RWPE1 (cell line): ENCODE data around the gene GATA5.

Source experiments
- CTCF ChIA-PET: fragments of 350-600 bp; sonication (Branson Sonifier 250); formaldehyde crosslinking; extraction: SDS; loops from one replicate; lab custom pipeline; 2021; lab: Yijun Ruan, JAX
- POLR2A ChIA-PET: fragments of 400-600 bp; formaldehyde crosslinking; extraction: SDS; loops from one replicate; lab custom pipeline; 2020; ENCODE audit warnings: antibody characterized with exemption; ENCODE audit not compliant: low non-redundant PET; lab: Yijun Ruan, JAX
- DNase-seq: peaks from one replicate; pipeline ENCODE4 v3.0.0; 2012; ENCODE audit warnings: low spot score
- H3K27ac ChIP-seq: fragments of 450-650 bp; 2 replicates; pipeline ENCODE4 v1.5.1; 2017
- TF ChIP-seq, protein P1 (sequence below): fragments of 450-650 bp; conservative IDR thresholded peaks from 2 replicates; pipeline ENCODE4 v1.5.1; 2017; ENCODE audit warnings: low read depth, mild to moderate bottlenecking

GATA5 gene

DNA sequence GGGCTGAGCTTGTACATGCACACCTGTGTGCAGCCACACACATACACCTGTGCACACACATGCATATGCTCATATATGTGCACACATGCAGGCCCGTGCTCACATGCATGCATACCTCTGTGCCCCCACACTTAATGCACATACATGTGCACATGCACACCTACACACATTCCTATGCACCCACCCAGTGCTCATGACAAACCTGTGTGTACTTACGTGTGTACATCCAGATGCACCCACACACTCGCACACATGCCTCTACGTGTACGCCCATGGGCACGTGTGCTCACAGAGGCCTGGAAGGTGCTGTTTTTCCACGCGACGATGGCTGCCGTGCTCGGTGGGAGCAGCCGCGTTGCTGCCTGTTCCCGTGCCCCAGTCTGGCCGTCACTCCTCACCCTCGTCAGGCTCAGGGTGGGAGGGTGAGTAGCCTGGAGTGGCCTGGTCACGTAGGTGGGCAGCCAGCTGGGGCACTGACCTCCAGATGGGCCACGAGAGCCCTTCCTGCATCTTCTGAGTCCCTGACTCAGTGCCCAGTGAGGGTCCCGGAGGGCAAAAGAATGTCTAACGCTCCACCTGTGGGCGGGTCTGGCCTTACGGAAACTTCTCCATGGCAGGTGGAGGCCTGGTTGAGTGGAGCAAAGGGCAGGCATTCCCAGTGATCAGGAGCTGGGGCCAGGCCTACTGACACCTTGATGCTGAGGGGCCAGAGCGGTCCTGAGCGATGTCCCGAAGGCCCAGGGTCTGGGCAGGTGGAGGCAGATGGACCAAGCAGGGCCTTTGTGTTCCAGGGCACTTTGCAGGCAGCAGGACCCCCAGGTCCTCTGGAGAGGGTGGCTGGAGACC, 8.0 kb upstream of the GATA5 start:
- ChIA-PET POLR2A (no interaction called here), CTCF (interaction anchor here (0.6 to 0.7 kb wide), 3 partner anchors 18 to 397 kb away, joined by 3 to 5 read pairs (median 3); no protein-coding TSS in a partner anchor)
- H3K27ac ChIP-seq, result no peak overlapping the region
- DNase-seq, result no peak
- TF ChIP-seq, protein P1, sequence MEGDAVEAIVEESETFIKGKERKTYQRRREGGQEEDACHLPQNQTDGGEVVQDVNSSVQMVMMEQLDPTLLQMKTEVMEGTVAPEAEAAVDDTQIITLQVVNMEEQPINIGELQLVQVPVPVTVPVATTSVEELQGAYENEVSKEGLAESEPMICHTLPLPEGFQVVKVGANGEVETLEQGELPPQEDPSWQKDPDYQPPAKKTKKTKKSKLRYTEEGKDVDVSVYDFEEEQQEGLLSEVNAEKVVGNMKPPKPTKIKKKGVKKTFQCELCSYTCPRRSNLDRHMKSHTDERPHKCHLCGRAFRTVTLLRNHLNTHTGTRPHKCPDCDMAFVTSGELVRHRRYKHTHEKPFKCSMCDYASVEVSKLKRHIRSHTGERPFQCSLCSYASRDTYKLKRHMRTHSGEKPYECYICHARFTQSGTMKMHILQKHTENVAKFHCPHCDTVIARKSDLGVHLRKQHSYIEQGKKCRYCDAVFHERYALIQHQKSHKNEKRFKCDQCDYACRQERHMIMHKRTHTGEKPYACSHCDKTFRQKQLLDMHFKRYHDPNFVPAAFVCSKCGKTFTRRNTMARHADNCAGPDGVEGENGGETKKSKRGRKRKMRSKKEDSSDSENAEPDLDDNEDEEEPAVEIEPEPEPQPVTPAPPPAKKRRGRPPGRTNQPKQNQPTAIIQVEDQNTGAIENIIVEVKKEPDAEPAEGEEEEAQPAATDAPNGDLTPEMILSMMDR, result no peak

DNA sequence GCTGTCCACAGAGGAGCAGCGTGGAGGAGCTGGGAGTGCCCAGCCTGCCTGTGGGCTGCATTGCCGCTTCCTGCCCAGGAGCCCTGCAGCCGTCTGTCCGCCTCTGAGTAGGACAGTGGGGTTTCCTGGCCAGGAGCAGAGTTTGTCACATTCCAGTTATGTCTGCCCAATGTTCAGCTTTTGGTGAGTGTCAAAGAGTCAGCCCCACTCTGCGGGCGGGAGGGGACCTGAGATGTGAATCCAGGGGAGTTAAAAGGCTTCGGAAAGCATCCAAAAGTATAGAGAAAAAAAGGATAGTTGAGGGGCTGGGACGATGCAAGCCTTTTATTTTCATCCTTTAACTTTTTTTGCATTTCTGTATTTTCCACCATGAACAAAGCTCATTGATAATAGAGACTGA, 7.2 kb upstream of the GATA5 start:
- no peak overlapping the region for H3K27ac ChIP-seq
- TF ChIP-seq, protein P1, result no peak
- ChIA-PET CTCF (interaction anchor here (0.6 to 1.9 kb wide), 4 partner anchors 17 to 396 kb away, joined by 3 to 5 read pairs (median 3); no protein-coding TSS in a partner anchor), POLR2A (no interaction called here)
- DNase-seq, result no peak

DNA sequence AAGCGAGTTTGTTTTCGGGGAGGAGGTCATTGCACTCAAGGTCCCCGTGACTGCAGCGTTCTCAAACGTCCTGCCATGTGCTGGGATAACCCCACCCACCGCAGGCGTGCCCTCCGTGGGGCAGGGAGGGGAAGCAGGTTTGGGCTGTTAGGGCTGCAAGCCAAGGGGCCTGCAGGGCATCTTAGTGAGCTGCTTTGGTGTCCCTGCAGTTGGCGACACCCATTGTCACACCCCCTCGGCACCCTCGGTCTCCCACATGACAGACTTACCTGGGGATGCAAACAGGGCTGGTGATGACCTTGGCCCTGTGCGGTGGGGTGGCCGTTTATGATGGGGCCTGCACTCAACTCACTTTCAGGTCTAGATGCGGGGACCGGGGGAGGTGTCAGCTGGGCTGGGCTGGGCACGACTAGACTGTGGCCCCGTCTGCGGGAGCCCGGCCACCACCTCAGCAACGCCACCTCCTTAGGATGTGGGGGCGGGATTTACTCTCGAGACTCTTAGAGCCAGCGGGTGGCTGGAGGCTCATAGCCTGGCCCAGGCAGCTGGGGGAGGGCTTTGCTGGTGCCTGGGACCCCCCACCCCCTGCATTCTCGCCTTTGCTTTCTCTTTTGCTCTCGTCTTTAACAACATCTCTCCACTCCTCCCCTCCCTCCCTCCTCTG, 6.5 kb upstream of the GATA5 start:
- CTCF ChIA-PET, result interaction anchor here (0.8 to 1.9 kb wide), 4 partner anchors 10 to 72 kb away, joined by 3 to 7 read pairs (median 4); no protein-coding TSS in a partner anchor

DNA sequence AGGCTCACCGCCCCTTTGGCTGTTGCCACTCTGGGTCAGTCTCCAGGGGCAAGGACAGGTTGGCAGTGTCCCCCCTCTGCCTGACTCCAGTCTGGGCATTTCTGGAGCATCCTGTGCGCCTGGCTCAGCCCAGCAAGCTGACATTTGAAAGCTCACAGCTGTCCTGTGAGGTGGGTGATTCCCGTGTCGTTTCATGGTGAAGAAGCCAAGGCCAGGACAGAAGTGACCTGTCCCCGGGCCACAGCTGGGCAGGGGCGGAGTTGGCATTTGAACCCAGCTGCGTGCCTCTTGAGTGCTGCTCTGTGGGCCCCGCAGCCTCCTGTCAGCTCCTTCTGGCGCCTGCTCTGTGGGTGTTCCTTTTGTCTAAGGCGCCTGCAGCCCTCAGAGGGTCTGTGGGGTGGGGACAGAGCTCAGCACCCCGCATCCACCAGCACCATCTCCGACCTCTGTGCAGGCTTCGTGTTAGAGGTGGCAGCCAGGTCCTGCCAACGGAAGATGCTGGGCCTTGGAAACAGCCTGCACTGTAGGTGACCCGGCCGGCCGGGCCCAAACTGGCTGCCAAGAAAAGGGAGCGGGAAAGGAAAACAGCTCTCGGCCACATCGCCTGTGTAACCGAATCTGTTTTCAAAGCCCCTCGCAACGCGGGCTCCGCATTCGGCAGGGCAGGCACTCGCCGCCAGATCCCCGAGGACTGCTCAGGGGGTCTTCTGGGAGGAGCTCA, 5.8 kb upstream of the GATA5 start:
- TF ChIP-seq, protein P1, result no peak
- ChIA-PET POLR2A (interaction anchor here (0.5 kb wide), 1 partner anchor 10 kb away, joined by 4 read pairs; no protein-coding TSS in a partner anchor), CTCF (interaction anchor here (0.5 to 1.9 kb wide), 6 partner anchors 11 to 72 kb away, joined by 3 to 9 read pairs (median 4); no protein-coding TSS in a partner anchor)
- DNase-seq, result no peak
- no peak overlapping the region for H3K27ac ChIP-seq

More for the DNA sequence above, 6.5 kb upstream of the GATA5 start:
- TF ChIP-seq, protein P1, result no peak
- H3K27ac ChIP-seq, result no peak overlapping the region
- no peak for DNase-seq
- POLR2A ChIA-PET, result interaction anchor here (0.5 kb wide), 1 partner anchor 10 kb away, joined by 4 read pairs; no protein-coding TSS in a partner anchor

DNA sequence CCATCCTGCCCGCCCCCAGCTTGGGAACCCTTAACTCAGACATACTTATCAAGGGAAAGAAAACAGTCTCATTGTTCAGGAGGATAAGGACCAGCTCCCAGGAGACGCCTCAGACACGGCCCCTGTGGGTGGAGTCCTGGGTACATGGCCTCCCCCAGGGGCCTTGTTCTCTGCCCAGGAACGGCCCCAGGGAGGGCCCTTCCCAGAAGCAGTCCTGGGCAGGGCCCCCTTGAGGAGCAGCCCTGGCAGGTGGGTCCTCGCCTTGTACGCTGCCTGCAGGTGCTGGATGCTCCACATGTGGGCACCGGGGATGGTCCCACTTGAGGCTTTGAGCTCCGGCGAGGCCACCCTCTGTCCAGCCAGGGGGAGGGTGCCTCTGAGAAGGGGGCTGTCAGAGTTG, 4.5 kb upstream of the GATA5 start:
- no peak overlapping the region for H3K27ac ChIP-seq
- no peak for DNase-seq
- ChIA-PET POLR2A (no interaction called here), CTCF (interaction anchor here (0.7 kb wide), 1 partner anchor 25 kb away, joined by 4 read pairs; no protein-coding TSS in a partner anchor)
- TF ChIP-seq, protein P1, result no peak
